GM12878 (cell line): ENCODE measurements around the gene CCDC66. TPM values are rescaled to one million over a fixed set of nuclear protein-coding genes. Genes with fewer than 3 reads are reported as not detected.

Experiments
- BACH1 ChIP-seq: fragments of 450-650 bp; IDR thresholded peaks from 2 replicates; pipeline ENCODE4 v1.6.1; 2017; ENCODE audit warnings: mild to moderate bottlenecking, borderline replicate concordance
- BCL11A ChIP-seq: IDR thresholded peaks from 2 replicates; pipeline ENCODE4 v1.6.1; 2011; ENCODE audit warnings: low read depth, low read length
- CHD2 ChIP-seq: IDR thresholded peaks from 2 replicates; pipeline ENCODE4 v1.6.1; 2011; ENCODE audit warnings: low read depth, low read length, improper control_type of control experiment, borderline replicate concordance
- CREM ChIP-seq: IDR thresholded peaks from 2 replicates; pipeline ENCODE4 v1.6.1; 2014; ENCODE audit warnings: antibody characterized with exemption, low read depth
- ESRRA ChIP-seq: IDR thresholded peaks from 2 replicates; pipeline ENCODE4 v1.6.1; 2012; ENCODE audit warnings: mild to moderate bottlenecking, low read length, improper control_type of control experiment
- FOXM1 ChIP-seq: IDR thresholded peaks from 2 replicates; pipeline ENCODE4 v1.6.1; 2012; ENCODE audit warnings: low read depth, mild to moderate bottlenecking, inconsistent platforms, low read length, moderate library complexity
- HCFC1 ChIP-seq: fragments of 150-350 bp; IDR thresholded peaks from 2 replicates; pipeline ENCODE4 v1.6.1; 2014; ENCODE audit warnings: low read length
- HDGF ChIP-seq: fragments of 450-650 bp; IDR thresholded peaks from 2 replicates; pipeline ENCODE4 v1.6.1; 2016; ENCODE audit warnings: antibody characterized with exemption
- MLLT1 ChIP-seq: fragments of 450-650 bp; IDR thresholded peaks from 2 replicates; pipeline ENCODE4 v1.6.1; 2016; ENCODE audit warnings: mild to moderate bottlenecking
- NFYB ChIP-seq: IDR thresholded peaks from 2 replicates; pipeline ENCODE4 v1.6.1; 2011; ENCODE audit warnings: low read depth, mild to moderate bottlenecking, low read length, improper control_type of control experiment, moderate library complexity; ENCODE audit not compliant: insufficient read depth
- PAX5 ChIP-seq: IDR thresholded peaks from 2 replicates; pipeline ENCODE4 v1.6.1; 2011; ENCODE audit warnings: low read depth, low read length, borderline replicate concordance
- PKNOX1 ChIP-seq: fragments of 450-650 bp; IDR thresholded peaks from 2 replicates; pipeline ENCODE4 v1.6.1; 2016; ENCODE audit warnings: mild to moderate bottlenecking
- POLR2AphosphoS2 ChIP-seq: IDR thresholded peaks from 2 replicates; pipeline ENCODE4 v1.6.1; 2011; ENCODE audit warnings: low read depth, mild to moderate bottlenecking, low read length, improper control_type of control experiment, moderate library complexity
- RELB ChIP-seq: fragments of 450-650 bp; IDR thresholded peaks from 2 replicates; pipeline ENCODE4 v1.6.1; 2017; ENCODE audit warnings: low read depth, mild to moderate bottlenecking, moderate library complexity
- SRF ChIP-seq, 2 experiments: IDR thresholded peaks; 2 replicates each; pipeline ENCODE4 v1.6.1; 2011; ENCODE audit warnings: low read depth in 2 of 2, low read length in 2 of 2, mild to moderate bottlenecking in 1 of 2, moderate library complexity in 1 of 2
- SUZ12 ChIP-seq: fragments of 200-600 bp; sonication (generic); IDR thresholded peaks from one replicate; pipeline ENCODE4 v1.6.1; 2018; ENCODE audit warnings: antibody characterized with exemption, mild to moderate bottlenecking; ENCODE audit not compliant: unreplicated experiment
- ZBTB11 ChIP-seq: fragments of 450-650 bp; formaldehyde crosslinking; IDR thresholded peaks from 2 replicates; pipeline ENCODE4 v1.5.0; 2022; ENCODE audit warnings: mild to moderate bottlenecking, missing genetic modification characterization
- ZNF274 ChIP-seq: IDR thresholded peaks from one replicate; pipeline ENCODE4 v1.8.0; 2011; ENCODE audit not compliant: insufficient read length, insufficient read depth
- polyA plus RNA-seq, 11 experiments: library from polyadenylated mRNA; depleted of rRNA in 4 of 11; unstranded in 6 of 11; stranded (reverse) in 5 of 11; fragments of >200 nt; fragmentation: Nextera tagmentation in 4 of 11; fragmentation: Illumina TruSeq in 1 of 11; extraction: Ambion mirVana in 4 of 11; extraction: Trizol in 1 of 11; gene quantifications; 1 replicate in 1 of 11; 2 replicates in 10 of 11; pipeline versions ENCODE4 v1.2.1 to v1.2.3, GENCODE V29; 2011 to 2016; ENCODE audit warnings: inconsistent platforms in 2 of 11, missing spikeins in 2 of 11, low read depth in 1 of 11
- total RNA-seq, 4 experiments: library from RNA; depleted of rRNA in 3 of 4; stranded (reverse); fragments of >200 nt in 3 of 4; fragmentation: Illumina TruSeq in 1 of 4; extraction: Trizol in 1 of 4; gene quantifications; 2 replicates each; pipeline versions ENCODE4 v1.2.1 to v1.2.3, GENCODE V29; 2013 to 2021

The CCDC66 gene
- total and polyA plus RNA-seq, 10 of the 15 experiments (the other 5 are each of a cell fraction or from before 2014, with no cell fraction given), result 9.4 to 31.9 (median 18.1) TPM

GRCh38 chr3:56556908-56557830 lies at the start of gene CCDC66 (continued):
- TF ChIP-seq FOXM1, result no peak
- TF ChIP-seq HDGF, result peak; percentile 74; the same call in 1 of the 2 replicates
- no peak for TF ChIP-seq BCL11A
- no peak for TF ChIP-seq ZBTB11 (CRISPR knock-in tag)
- no peak for TF ChIP-seq ESRRA
- TF ChIP-seq PKNOX1, result peak; percentile 37; the same call in 1 of the 2 replicates
- TF ChIP-seq CHD2, result peak; percentile 76; the same call in 1 of the 2 replicates
- TF ChIP-seq BACH1, result no peak; the same call in 1 of the 2 replicates
- TF ChIP-seq POLR2AphosphoS2, result peak; percentile 63; the same call in 1 of the 2 replicates
- no peak; the same call in none of the 2 replicates for TF ChIP-seq HCFC1
- TF ChIP-seq SRF (IDR thresholded peaks at IDR 0.05; ENCODE audit: low read depth in 2 of 2, low read length in 2 of 2), result no peak
- peak; percentile 81; the same call in 1 of the 2 replicates for TF ChIP-seq NFYB
- no peak for TF ChIP-seq PAX5
- no peak for TF ChIP-seq SUZ12
- TF ChIP-seq MLLT1, result peak; percentile 64
- peak; percentile 60 for TF ChIP-seq CREM
- 0 out of 2 replicates have a peak, but pooled peaks have one; percentile 25 for TF ChIP-seq RELB
- TF ChIP-seq ZNF274, result no peak
